ENCODE data around the gene ANXA11.
"Not testable (repeated sequence)": the region's sequence is repeated elsewhere in the genome, so short reads cannot be mapped to it uniquely, and the experiment has no call there.

- TF ChIP-seq POLR2A (IDR thresholded peaks at IDR 0.05): not testable (repeated sequence)
- TF ChIP-seq, protein P1, sequence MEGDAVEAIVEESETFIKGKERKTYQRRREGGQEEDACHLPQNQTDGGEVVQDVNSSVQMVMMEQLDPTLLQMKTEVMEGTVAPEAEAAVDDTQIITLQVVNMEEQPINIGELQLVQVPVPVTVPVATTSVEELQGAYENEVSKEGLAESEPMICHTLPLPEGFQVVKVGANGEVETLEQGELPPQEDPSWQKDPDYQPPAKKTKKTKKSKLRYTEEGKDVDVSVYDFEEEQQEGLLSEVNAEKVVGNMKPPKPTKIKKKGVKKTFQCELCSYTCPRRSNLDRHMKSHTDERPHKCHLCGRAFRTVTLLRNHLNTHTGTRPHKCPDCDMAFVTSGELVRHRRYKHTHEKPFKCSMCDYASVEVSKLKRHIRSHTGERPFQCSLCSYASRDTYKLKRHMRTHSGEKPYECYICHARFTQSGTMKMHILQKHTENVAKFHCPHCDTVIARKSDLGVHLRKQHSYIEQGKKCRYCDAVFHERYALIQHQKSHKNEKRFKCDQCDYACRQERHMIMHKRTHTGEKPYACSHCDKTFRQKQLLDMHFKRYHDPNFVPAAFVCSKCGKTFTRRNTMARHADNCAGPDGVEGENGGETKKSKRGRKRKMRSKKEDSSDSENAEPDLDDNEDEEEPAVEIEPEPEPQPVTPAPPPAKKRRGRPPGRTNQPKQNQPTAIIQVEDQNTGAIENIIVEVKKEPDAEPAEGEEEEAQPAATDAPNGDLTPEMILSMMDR (IDR thresholded peaks at IDR 0.05): not testable (repeated sequence)
Observed at GRCh38 chr10:80214368-80214982, 9.1 kb upstream of the ANXA11 start.
